NCI-H1930 (cell line): ENCODE results near the gene BLACAT1.

Experiments used
- DNase-seq, 2 experiments: peaks; one replicate each; lab custom pipeline; 2025; lab: John Stamatoyannopoulos, UW

The BLACAT1 gene

DNA sequence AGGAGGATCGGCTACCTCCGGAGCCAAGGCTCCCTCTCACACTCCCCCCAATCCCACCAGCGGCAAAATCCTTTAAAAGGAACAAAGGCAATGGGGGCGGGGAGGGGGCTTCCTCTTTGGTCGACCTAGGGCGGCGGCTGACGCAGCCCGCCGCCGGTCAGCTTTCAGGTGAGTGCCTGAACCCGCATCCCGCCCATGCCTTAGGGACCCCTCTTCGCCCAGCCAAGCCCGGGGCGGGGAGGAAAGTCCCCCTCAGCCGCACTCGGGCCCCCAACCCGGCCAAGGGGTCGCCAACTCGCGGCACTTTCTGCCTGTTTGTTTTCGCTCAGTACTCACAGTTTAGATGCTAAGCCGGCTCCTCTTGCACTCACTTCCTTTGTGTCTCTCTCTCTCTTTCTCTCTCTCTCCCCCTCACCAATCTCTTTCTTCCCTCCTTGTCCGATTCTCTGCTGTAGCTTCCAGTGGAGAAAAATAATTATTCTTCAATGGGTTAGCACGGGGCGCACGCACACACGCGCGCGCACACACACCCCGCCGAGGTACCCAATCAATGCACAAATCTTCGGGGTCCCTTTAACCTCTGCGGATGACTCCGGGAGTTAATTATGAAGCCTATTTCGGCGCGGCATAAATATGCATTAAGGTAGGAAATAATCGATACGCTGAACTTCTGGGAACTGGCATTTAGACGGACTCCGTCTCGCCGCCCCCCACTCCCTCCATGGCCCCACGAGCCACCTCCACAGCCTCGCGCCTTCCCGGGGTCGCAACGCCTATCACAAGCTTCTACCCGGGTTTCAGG, at the start of gene BLACAT1:
Gene BLACAT1 (minus strand): TSS at position 465 of the 802 bp plus-strand sequence.
- no peak for DNase-seq

- DNase-seq = no peak
These were observed 49.4 kb upstream of the BLACAT1 start for GRCh38 chr1:205505076-205505729.

DNA sequence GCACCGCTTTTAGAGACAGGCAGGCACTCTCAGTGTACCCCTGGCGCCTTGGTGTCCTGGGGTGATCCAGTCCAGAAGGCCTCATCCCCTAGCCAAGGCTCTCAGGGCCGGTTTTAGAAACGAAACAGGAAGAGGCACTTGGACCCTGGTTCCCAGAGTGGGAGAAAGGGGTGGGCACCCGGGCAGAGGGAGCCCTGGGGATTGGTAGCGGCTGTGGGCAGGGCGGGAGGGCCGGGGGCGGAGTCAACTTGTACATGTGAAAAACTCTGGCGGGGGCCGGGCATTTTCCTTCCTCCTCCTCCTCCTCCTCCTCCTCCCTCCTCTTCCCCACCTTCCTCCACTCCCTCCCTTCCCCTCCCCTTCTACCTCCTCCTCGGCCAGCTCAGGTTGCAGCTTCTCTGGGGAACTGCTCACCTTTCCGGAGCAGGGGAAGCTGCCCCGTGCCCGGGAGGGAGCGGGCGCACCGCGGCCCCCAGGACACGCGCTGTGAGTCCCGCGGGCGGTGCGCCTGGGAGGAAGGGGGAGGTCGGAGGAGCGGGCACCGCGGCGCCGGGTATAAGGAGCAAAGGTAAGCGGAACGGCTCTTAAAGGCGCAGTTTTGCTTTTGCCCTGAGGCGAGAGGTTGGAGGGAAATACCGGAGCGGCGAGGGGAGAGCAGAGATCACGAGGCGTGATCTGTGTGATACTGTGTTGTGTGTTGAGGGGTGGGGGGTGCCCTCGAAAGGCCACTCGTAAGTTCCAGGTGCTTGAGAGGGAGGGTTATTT, 48.6 kb upstream of the BLACAT1 start, which contains the start of gene CDK18:
Gene CDK18 (plus strand): TSS at position 359 of the 765 bp plus-strand sequence. CDS start 18,499 bp downstream, outside the sequence.
- DNase-seq = peak in 1 of 2 experiments; percentile 53

DNA sequence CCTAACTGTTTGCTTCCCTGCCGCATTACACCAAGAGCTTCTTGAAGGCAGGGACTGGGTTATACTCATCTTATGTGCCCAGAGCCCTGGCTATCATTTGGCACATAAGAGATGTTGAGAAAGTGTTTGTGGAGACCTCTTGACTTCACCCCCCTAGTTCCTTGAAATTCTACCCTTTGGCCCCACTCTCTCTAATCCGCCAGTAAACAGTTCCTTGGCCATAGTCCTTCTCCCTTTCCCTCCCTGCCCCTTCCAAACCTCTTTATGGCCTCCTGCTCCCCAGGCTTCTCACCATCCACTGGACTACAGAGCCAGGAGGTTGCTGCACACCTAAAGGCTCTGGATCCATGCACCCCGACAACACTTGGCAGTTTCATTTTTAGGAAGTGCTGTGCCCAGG, 47.1 kb upstream of the BLACAT1 start:
- no peak for DNase-seq

GRCh38 chr1:205502111-205502810, 46.4 kb upstream of the BLACAT1 start:
- DNase-seq = no peak

GRCh38 chr1:205500240-205501233, 44.7 kb upstream of the BLACAT1 start:
- no peak for DNase-seq

- DNase-seq = no peak
These were observed 43.9 kb upstream of the BLACAT1 start for GRCh38 chr1:205499789-205500188.

DNA sequence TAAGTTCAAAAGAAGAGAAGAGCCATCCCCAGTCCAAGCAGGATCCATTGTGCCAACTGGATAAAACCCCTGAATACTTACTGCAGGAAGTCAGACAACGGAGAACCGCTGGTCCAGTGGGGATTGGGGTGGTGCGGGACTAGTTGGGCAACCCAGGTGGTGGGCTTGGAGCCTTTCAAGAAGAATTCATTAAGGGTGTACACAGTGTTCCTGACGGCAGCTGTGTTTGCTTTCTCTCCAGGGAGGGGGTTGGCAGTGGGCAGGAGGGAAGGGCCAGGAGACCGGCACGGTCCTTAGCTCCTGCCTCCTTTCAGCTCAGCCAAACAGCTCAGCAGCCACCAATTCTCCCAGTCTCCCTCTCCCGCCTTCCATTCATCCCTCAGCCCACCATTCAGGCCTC, 41.5 kb upstream of the BLACAT1 start:
- DNase-seq = peak in 1 of 2 experiments; percentile 13

- DNase-seq = no peak
These were observed 40.8 kb upstream of the BLACAT1 start for GRCh38 chr1:205496661-205497060.

DNA sequence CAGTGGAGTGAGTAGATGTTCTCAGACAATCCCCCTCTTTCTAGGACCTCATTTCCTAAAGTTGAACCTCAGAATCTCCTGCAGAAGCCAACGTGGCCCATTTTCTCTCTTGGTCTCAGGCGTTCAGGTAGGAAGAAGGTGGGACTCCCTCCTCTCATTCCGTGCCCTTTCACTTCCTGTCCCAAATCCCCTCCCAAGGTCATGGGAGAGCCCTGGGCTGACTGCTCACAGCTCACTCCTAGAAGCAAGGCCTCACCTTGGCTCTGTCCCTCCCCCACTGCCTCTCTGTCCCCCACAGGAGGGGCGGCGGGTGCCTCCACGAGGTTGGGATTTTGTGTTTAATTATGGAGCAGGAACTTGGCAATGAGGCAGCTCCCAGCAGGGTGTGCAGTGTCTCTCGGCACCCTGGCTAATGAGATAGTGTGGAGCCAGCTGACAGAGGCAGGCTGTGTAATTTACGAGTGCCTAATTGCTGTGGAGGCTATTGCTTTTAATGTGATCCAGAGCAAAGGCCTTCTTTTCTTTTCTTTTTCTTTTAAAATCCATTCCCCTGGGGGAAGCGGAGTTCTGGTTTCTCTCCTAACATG, 39.5 kb upstream of the BLACAT1 start:
- DNase-seq = no peak

DNA sequence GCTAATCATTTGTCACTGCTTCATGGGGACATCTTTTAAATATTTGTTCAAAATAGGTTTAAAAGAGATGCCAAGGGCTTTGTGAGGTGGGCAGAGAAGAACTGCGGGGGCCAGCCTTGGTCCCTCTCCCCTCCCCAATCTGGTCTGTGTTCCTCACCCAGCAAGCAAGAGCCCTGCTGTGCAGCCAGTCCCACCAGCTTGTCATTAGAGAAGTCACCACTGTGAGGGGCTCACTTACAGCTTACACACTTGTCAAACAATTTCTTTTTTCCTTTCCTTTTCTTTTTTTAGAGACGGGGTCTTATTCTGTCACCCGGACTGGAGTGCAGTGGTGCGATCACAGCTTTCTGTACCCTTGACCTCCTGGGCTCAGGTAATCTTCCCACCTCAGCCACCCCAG, 38.3 kb upstream of the BLACAT1 start:
- no peak for DNase-seq

DNA sequence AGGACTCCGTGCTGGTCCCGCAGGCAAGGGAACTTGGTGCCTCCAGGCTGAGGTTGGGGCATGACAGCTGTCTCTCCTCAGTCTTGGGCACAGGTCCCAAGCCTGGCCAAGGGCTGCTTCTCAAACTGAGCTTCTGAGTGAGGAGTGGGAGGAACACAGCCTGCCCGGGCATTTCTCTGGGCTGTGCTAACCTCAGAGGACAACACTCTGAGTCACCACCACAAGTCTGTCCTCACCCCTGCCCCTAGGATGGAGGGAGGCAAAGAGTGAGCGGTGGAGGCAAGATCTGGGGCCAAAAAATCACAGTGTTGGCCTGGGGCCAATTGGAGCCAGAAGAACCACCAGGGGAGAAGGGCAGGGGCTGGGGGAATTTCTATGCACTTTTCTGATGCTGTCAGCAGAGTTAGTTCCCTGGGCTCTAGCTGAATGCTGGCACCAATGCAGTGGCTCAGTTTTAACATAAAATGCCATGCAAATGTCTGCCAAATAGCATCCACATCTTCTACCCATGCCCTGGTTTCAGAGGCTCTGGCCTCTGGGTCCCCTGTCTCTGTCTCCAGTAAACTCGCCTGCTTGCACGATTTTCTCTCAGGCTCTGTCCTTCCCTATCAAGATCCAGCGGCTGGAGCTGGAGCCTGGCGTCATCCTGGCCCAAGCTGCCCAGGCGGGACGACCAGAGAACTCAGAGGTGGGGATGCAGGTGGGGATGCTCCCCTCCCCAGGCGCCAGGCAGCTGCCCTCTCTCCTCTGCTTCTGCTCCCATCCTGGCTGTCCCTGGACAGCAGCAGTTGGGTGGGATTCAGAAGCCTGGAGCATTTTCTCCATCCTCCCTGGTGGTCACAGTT, 37.6 kb upstream of the BLACAT1 start:
- DNase-seq = no peak

GRCh38 chr1:205492774-205493173, 36.9 kb upstream of the BLACAT1 start:
- no peak for DNase-seq

DNA sequence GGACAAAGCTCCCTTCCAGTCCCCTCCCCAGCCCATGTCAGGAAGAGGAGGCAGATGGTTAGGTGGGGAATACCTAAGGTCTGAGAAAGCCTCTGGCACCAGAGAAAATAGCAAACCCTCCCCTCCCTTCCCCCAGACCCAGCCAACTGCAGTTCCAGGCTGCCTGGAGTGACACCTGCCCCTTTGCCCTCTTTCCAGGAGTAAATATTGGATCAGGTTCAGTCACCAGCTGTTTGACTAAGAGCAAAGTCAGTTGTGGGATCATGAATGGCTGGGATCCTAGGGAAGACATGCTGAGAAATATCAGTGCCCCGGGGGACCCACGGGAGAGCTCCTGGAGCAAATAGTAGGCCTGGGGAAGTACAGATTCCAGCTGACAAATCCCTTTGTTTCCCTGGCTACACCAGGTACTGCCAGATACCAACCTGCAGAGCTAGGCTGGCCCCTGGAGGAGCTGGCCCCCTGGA, 36.4 kb upstream of the BLACAT1 start:
- no peak for DNase-seq

GRCh38 chr1:205491794-205492193, 35.9 kb upstream of the BLACAT1 start:
- no peak for DNase-seq

DNA sequence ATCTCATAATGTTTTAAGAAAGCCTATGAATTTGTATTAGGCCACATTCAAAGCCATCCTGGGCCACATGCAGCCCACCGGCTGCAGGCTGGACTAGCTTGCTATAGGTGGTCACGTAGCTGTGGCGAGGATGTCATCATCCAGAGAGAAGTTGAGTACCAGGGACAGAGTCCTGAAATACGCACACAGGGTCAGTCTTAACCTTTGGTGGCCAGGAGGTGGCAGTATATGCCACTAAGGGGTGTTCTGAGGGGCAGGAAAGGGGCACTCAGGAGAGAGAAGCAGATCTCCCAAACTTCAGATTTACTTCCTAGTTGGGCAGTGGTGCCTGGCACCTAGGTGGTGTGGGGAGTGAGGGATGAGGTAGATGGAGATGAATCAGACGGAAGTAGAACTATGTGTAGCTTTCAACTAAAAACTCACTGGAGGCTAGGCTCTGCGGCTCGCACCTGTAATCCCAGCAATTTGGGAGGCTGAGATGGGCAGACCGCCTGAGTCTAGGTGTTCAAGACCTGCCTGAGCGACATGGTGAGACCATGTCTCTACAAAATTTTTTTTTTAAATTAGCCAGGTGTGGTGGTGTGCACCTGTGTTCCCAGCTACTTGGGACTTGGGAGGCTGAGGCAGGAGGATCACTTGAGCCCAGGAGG, 32.4 kb upstream of the BLACAT1 start:
- peak; percentile 17 to 61 for DNase-seq

DNA sequence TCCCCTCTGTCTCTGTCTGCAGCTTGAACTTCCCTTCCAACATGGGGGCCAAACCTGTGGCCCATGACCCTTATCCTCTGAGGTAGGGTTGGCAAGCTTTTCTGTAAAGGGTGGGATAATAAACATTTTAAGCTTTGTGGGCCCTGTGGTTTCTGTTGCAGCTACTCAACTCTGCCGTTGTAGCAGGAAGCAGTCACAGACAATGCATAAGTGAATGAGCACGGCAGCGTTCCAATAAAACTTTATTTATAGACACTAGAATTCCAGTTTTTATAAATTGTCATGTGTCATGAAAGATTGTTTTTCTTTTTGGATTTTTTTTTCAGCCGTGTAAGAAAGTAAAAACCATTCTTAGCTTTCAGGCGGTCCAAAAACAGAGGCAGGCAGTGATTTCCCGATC, 30.4 kb upstream of the BLACAT1 start:
- DNase-seq = no peak
